Islet of Langerhans (tissue), 1 donor: Measurements from ENCODE around the gene SERPINE1.
"Not testable (repeated sequence)": the region's sequence is repeated elsewhere in the genome, so short reads cannot be mapped to it uniquely, and the experiment has no call there.

Experiments
- FAIRE-seq: peaks from one replicate; lab custom pipeline; 2011; peaks lifted over from hg19 to GRCh38; lab: Jason Lieb, UNC

Gene SERPINE1

GRCh38 chr7:101126651-101127459, at the start of gene SERPINE1:
Gene SERPINE1 (plus strand): TSS chr7:101127104. CDS start chr7:101128394, 1,290 bp downstream.
- no peak for FAIRE-seq

- no peak for FAIRE-seq
Observed at GRCh38 chr7:101077303-101078086, 49.4 kb upstream of the SERPINE1 start.

- no peak for FAIRE-seq
Observed at GRCh38 chr7:101081432-101081831, 45.5 kb upstream of the SERPINE1 start.

- FAIRE-seq: no peak
Observed at GRCh38 chr7:101084865-101085161, 42.1 kb upstream of the SERPINE1 start.

GRCh38 chr7:101085162-101085964, 41.5 kb upstream of the SERPINE1 start, which contains the start of gene TRIM56:
Gene TRIM56 (plus strand): TSS chr7:101085481. CDS start chr7:101087313, 1,832 bp downstream.
- no peak for FAIRE-seq

GRCh38 chr7:101087334-101088068, 39.4 kb upstream of the SERPINE1 start:
- FAIRE-seq: no peak

- FAIRE-seq: no peak
Observed at GRCh38 chr7:101088069-101088425, 38.9 kb upstream of the SERPINE1 start.

GRCh38 chr7:101088858-101089529, 37.9 kb upstream of the SERPINE1 start:
- no peak for FAIRE-seq

GRCh38 chr7:101089876-101090275, 37.0 kb upstream of the SERPINE1 start:
- FAIRE-seq: no peak

- FAIRE-seq: not testable (repeated sequence)
Observed at GRCh38 chr7:101092266-101092905, 34.5 kb upstream of the SERPINE1 start.

GRCh38 chr7:101093906-101094305, 33.0 kb upstream of the SERPINE1 start:
- FAIRE-seq: no peak

GRCh38 chr7:101094376-101094775, 32.5 kb upstream of the SERPINE1 start:
- no peak for FAIRE-seq

GRCh38 chr7:101094791-101095375, 32.0 kb upstream of the SERPINE1 start:
- no peak for FAIRE-seq

- FAIRE-seq: no peak
Observed at GRCh38 chr7:101096331-101096956, 30.5 kb upstream of the SERPINE1 start.

- FAIRE-seq: no peak
Observed at GRCh38 chr7:101096957-101097347, 30.0 kb upstream of the SERPINE1 start.

GRCh38 chr7:101097561-101097960, 29.3 kb upstream of the SERPINE1 start:
- FAIRE-seq: no peak

GRCh38 chr7:101099969-101100781, 26.7 kb upstream of the SERPINE1 start:
- no peak for FAIRE-seq

GRCh38 chr7:101100858-101101847, 25.8 kb upstream of the SERPINE1 start:
- FAIRE-seq: no peak
